OCI-LY7 (cell line): ENCODE data around the gene PACS1. TPM values are rescaled to one million over a fixed set of nuclear protein-coding genes. Genes with fewer than 3 reads are reported as not detected.

ENCODE experiments used
- BruUV-seq: library from RNA; stranded (reverse); fragments of 400-500 nt; replicated peaks from 2 replicates; lab custom pipeline; 2021; lab: Mats Ljungman, UMichigan
- CTCF ChIA-PET: fragments of 300-600 bp; sonication (Branson Sonifier 250); formaldehyde crosslinking; loops from one replicate; lab custom pipeline; 2022; ENCODE audit warnings: antibody characterized with exemption; ENCODE audit not compliant: unreplicated experiment; lab: Charles Lee
- POLR2A ChIA-PET: fragments of 300-600 bp; sonication (Branson Sonifier 250); formaldehyde crosslinking; loops from one replicate; lab custom pipeline; 2022; ENCODE audit warnings: antibody characterized with exemption; lab: Charles Lee
- DNase-seq: peaks from one replicate; pipeline ENCODE4 v3.0.0-alpha.2; 2015; ENCODE audit warnings: low spot score
- H2AFZ ChIP-seq: fragments of 200-600 bp; sonication (generic), shearing (Covaris generic); 2 replicates; pipeline ENCODE4 v1.6.1; 2014; ENCODE audit warnings: mild to moderate bottlenecking, antibody characterized with exemption, low read length, moderate library complexity
- H3K27ac ChIP-seq: fragments of 200-600 bp; sonication (generic); 2 replicates; pipeline ENCODE4 v1.5.1; 2014; ENCODE audit warnings: mixed run types, low read depth, mild to moderate bottlenecking, moderate library complexity, low read length, inconsistent platforms; ENCODE audit not compliant: poor library complexity, severe bottlenecking
- H3K36me3 ChIP-seq: fragments of 200-600 bp; sonication (generic); 2 replicates; pipeline ENCODE4 v1.6.1; 2014; ENCODE audit warnings: mild to moderate bottlenecking, antibody characterized with exemption, low read length, moderate library complexity, mixed read lengths; ENCODE audit not compliant: insufficient read depth
- H3K4me1 ChIP-seq: fragments of 200-600 bp; sonication (generic); 2 replicates; pipeline ENCODE4 v1.5.1; 2014; ENCODE audit warnings: mild to moderate bottlenecking, low read length; ENCODE audit not compliant: insufficient read depth, poor library complexity, severe bottlenecking
- H3K4me2 ChIP-seq: fragments of 200-600 bp; sonication (generic); 2 replicates; pipeline ENCODE4 v1.6.1; 2014; ENCODE audit warnings: mild to moderate bottlenecking, low read length
- H3K4me3 ChIP-seq: fragments of 200-600 bp; sonication (generic); 2 replicates; pipeline ENCODE4 v1.5.1; 2014; ENCODE audit warnings: mild to moderate bottlenecking, low read depth, low read length; ENCODE audit not compliant: poor library complexity, severe bottlenecking
- H3K79me2 ChIP-seq: fragments of 200-600 bp; sonication (generic); 2 replicates; pipeline ENCODE4 v1.6.1; 2016; ENCODE audit warnings: low read depth, mild to moderate bottlenecking, low read length, moderate library complexity, mixed read lengths; ENCODE audit not compliant: insufficient read depth
- H3K9me2 ChIP-seq: fragments of 200-600 bp; sonication (generic); 2 replicates; pipeline ENCODE4 v1.6.1; 2016; ENCODE audit warnings: mild to moderate bottlenecking, low read length, mixed read lengths; ENCODE audit not compliant: insufficient read depth
- H3K9me3 ChIP-seq: fragments of 200-600 bp; sonication (generic); 2 replicates; pipeline ENCODE4 v1.6.1; 2014; ENCODE audit warnings: mild to moderate bottlenecking, mixed run types, low read length, mixed read lengths
- H4K20me1 ChIP-seq: fragments of 200-600 bp; sonication (generic); 2 replicates; pipeline ENCODE4 v1.6.1; 2014; ENCODE audit warnings: mild to moderate bottlenecking, antibody characterized with exemption, low read length, moderate library complexity, mixed read lengths; ENCODE audit not compliant: insufficient read depth
- EZH2phosphoT487 ChIP-seq: fragments of 200-600 bp; sonication (generic); IDR thresholded peaks from 2 replicates; pipeline ENCODE4 v1.6.1; 2018; ENCODE audit warnings: low read depth, borderline replicate concordance, mild to moderate bottlenecking, mixed run types, antibody characterized with exemption, low read length, moderate library complexity, mixed read lengths
- intact Hi-C: fragments of 100-400 bp; cut with micrococcal nuclease; formaldehyde crosslinking; loops from one replicate; pipeline ENCODE4 v1.10.0; 2022; ENCODE audit not compliant: unreplicated experiment
- total RNA-seq, 2 experiments: library from RNA; depleted of rRNA in 1 of 2; stranded (reverse); fragments of >200 nt in 1 of 2; shearing (Covaris generic) in 1 of 2; gene quantifications; 2 replicates each; pipeline ENCODE4 v1.2.3, GENCODE V29; 2014 to 2022
- TF ChIP-seq, protein P1 (sequence below): fragments of 200-600 bp; sonication (generic); conservative IDR thresholded peaks from 2 replicates; pipeline ENCODE4 v1.5.1; 2014; ENCODE audit warnings: mild to moderate bottlenecking, antibody characterized with exemption, low read length, moderate library complexity, mixed read lengths

PACS1 gene
- total RNA-seq, 2 experiments from 2014 or later: 23.7 to 52.5 TPM

DNA sequence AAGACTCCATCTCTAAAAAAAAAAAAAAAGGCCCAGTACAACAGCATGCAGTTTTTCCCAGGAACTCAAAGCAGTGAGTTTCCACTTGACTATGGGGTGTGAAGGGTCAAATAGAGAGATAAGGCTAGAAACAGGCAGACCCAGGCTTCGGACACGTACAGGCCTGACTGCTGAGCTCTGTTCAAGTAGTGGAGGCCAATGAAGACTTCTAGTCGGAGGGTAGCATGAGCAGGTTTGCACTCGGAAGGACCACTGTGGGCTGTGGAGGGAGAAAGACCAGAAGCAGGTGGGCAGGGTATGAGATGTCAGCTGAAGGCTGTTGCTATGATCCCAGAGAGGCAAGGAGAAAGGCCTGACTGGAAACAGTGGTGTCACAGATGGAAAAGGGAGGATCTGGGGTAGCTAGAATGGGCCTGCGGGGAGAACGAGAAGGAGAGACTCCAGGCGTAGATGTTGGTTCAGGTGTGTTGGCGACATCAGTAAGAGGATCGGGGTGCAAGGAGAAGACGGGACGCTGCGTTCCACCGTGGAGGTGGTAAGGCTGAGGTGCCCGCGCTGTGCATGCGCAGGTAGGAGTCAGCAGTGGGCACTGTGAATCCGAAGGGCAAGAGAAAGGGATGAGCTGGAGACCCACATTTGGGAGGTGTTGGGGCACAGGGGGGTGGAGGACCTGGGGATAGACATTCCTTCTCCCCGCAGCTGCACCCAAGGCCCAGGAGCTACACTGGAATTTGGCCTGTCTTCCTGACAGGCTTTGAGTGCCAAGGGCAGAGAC, 149.0 kb downstream of the PACS1 start:
- Histone ChIP-seq H3K36me3 (peaks cover 11% of the 10 kb centered on the region; the same call in 1 of the 2 replicates), H3K27ac (no peak overlapping the region), H3K4me3 (no peak overlapping the region), H2AFZ (no peak overlapping the region), H4K20me1 (no peaks in the 10 kb centered on the region), H3K79me2 (no peaks in the 10 kb centered on the region), H3K4me1 (peaks cover 5% of the 10 kb centered on the region), H3K9me3 (no peaks in the 10 kb centered on the region), H3K9me2 (no peaks in the 10 kb centered on the region), H3K4me2 (no peak overlapping the region)
- ChIA-PET CTCF (no interaction called here), POLR2A (interaction anchor here (0.5 kb wide), 1 partner anchor 56 kb away, joined by 3 read pairs; no protein-coding TSS in a partner anchor)
- no peak for TF ChIP-seq EZH2phosphoT487
- TF ChIP-seq, protein P1, sequence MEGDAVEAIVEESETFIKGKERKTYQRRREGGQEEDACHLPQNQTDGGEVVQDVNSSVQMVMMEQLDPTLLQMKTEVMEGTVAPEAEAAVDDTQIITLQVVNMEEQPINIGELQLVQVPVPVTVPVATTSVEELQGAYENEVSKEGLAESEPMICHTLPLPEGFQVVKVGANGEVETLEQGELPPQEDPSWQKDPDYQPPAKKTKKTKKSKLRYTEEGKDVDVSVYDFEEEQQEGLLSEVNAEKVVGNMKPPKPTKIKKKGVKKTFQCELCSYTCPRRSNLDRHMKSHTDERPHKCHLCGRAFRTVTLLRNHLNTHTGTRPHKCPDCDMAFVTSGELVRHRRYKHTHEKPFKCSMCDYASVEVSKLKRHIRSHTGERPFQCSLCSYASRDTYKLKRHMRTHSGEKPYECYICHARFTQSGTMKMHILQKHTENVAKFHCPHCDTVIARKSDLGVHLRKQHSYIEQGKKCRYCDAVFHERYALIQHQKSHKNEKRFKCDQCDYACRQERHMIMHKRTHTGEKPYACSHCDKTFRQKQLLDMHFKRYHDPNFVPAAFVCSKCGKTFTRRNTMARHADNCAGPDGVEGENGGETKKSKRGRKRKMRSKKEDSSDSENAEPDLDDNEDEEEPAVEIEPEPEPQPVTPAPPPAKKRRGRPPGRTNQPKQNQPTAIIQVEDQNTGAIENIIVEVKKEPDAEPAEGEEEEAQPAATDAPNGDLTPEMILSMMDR: no peak
- intact Hi-C loops: no loop called here
- DNase-seq: no peak
- BruUV-seq: no TSS peak

DNA sequence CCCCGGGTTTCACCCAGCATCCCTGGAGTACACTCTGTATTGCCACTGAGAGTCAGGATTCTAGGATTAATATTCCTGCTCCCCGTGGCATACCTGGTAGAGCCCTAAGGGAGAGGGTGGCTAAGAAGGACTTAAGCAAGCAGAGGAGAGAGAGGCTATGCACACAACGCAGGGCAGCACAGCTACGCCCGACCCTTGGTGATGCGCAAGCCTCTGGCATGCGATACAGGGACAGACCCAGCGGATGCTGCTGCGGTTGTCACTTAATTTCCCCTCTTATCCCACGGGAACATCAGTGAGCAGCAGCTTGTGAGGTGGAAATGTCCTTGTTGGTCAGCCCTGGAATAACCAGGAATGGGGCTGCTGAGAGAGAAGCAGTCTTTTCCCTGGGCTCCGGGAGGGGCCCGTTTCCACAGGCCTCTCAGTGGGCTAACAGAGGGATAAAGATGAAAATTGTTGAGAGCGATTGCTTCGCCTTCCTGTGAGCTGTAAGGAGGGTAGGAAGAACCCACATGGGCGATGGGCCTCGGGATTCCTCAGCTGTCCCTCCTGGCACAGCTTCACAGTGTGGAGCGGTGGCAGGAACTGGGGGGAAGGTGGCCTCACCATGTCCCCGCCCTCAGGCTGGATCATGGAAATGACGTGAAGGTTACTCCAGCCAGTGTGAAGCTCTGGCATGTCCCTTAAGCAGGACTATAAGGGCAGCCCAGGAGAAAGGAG, 149.9 kb downstream of the PACS1 start:
- Histone ChIP-seq H3K9me2 (no peaks in the 10 kb centered on the region), H2AFZ (no peak overlapping the region), H3K36me3 (peaks cover 11% of the 10 kb centered on the region; the same call in 1 of the 2 replicates), H3K27ac (no peak overlapping the region), H3K4me1 (peaks cover 5% of the 10 kb centered on the region), H3K79me2 (no peaks in the 10 kb centered on the region), H3K4me3 (no peak overlapping the region), H3K9me3 (no peaks in the 10 kb centered on the region), H4K20me1 (no peaks in the 10 kb centered on the region), H3K4me2 (no peak overlapping the region)
- POLR2A ChIA-PET: interaction anchor here (1.0 kb wide), 1 partner anchor 69 kb away, joined by 7 read pairs; the partner anchor contains the start of gene YIF1A
- CTCF ChIA-PET: no interaction called here
- intact Hi-C loops: no loop called here
- DNase-seq: no peak
- TF ChIP-seq EZH2phosphoT487: no peak
- TF ChIP-seq, protein P1: no peak
- BruUV-seq: no TSS peak

DNA sequence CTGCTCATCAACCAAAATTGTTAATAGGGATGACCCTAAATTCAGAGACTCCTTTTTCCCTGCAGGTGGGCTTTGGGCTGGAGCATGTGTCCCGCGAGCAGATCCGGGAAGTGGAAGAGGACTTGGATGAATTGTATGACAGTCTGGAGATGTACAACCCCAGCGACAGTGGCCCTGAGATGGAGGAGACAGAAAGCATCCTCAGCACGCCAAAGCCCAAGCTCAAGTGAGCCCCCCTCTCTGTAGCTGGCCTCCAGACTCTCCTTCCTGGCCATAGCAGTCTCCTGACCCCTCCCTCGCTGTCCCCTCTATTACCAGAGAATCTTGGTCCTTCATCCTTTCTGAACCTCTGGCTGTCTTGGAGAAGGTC, 150.5 kb downstream of the PACS1 start:
- Histone ChIP-seq H3K4me2 (no peak overlapping the region), H4K20me1 (no peaks in the 10 kb centered on the region), H3K9me2 (no peaks in the 10 kb centered on the region), H3K9me3 (no peaks in the 10 kb centered on the region), H3K4me1 (peaks cover 5% of the 10 kb centered on the region), H2AFZ (no peak overlapping the region), H3K36me3 (peaks cover 11% of the 10 kb centered on the region; the same call in 1 of the 2 replicates), H3K27ac (no peak overlapping the region), H3K4me3 (no peak overlapping the region), H3K79me2 (no peaks in the 10 kb centered on the region)
- ChIA-PET CTCF (no interaction called here), POLR2A (interaction anchor here (1.0 kb wide), 1 partner anchor 69 kb away, joined by 7 read pairs; the partner anchor contains the start of gene YIF1A)
- TF ChIP-seq, protein P1: no peak
- TF ChIP-seq EZH2phosphoT487: no peak
- BruUV-seq: no TSS peak
- intact Hi-C loops: no loop called here
- DNase-seq: no peak
